GM12878 (cell line): ENCODE measurements around the gene PITPNC1. TPM values are rescaled to one million over a fixed set of nuclear protein-coding genes. Genes with fewer than 3 reads are reported as not detected.

ENCODE experiments used
- ATAC-seq: fragments of 200-7000 bp; cut with Tn5 transposase; 3 replicates; pipeline ENCODE4 v1.9.1; 2020; ENCODE audit warnings: mild to moderate bottlenecking, moderate library complexity
- BruUV-seq: library from RNA; stranded (reverse); fragments of 400-500 nt; replicated peaks from 2 replicates; lab custom pipeline; 2021; lab: Mats Ljungman, UMichigan
- CTCF ChIA-PET: fragments of 300-600 bp; sonication (Branson Sonifier 250); formaldehyde crosslinking; extraction: SDS; loops from one replicate; lab custom pipeline; 2021; ENCODE audit warnings: inconsistent platforms; lab: Yijun Ruan, JAX
- POLR2A ChIA-PET: fragments of 350-600 bp; formaldehyde crosslinking; extraction: SDS; loops from one replicate; lab custom pipeline; 2021; ENCODE audit warnings: inconsistent platforms; lab: Charles Lee
- RAD21 ChIA-PET: fragments of 300-600 bp; sonication (Branson Sonifier 250); formaldehyde crosslinking; loops from one replicate; lab custom pipeline; 2023; ENCODE audit warnings: antibody characterized with exemption; ENCODE audit not compliant: unreplicated experiment; lab: Charles Lee
- SMC1A ChIA-PET: fragments of 300-600 bp; sonication (Branson Sonifier 250); formaldehyde crosslinking; loops from one replicate; lab custom pipeline; 2023; ENCODE audit not compliant: unreplicated experiment, uncharacterized antibody; lab: Charles Lee
- DNase-seq: peaks from one replicate; pipeline ENCODE4 v3.0.0-alpha.2; 2011; ENCODE audit warnings: low read depth, low spot score
- FAIRE-seq: peaks from 3 replicates; lab custom pipeline; 2011; peaks lifted over from hg19 to GRCh38; lab: Jason Lieb, UNC
- H2AFZ ChIP-seq: 2 replicates; pipeline ENCODE4 v1.6.0; 2011; ENCODE audit warnings: low read depth, low read length, control low read depth; ENCODE audit not compliant: control insufficient read depth
- H3K27ac ChIP-seq: 2 replicates; pipeline ENCODE4 v1.5.1; 2011; ENCODE audit warnings: control low read depth; ENCODE audit not compliant: control insufficient read depth, insufficient read depth
- H3K27me3 ChIP-seq, 2 experiments: replicated peaks in 1 of 2; 2 replicates each; pipeline versions ENCODE4 v1.6.0 to v1.6.1; 2011; ENCODE audit warnings: low read length in 1 of 2; ENCODE audit not compliant: control insufficient read depth in 2 of 2, insufficient read depth in 2 of 2
- H3K36me3 ChIP-seq, 2 experiments: 2 replicates each; pipeline ENCODE4 v1.5.1; 2011; ENCODE audit warnings: low read length in 1 of 2; ENCODE audit not compliant: control insufficient read depth in 2 of 2, insufficient read depth in 2 of 2
- H3K4me1 ChIP-seq: 2 replicates; pipeline ENCODE4 v1.6.1; 2011; ENCODE audit warnings: mild to moderate bottlenecking, low read length, moderate library complexity, mixed read lengths; ENCODE audit not compliant: control insufficient read depth, insufficient read depth
- H3K4me2 ChIP-seq: 2 replicates; pipeline ENCODE4 v1.6.0; 2011; ENCODE audit warnings: control low read depth; ENCODE audit not compliant: control insufficient read depth, insufficient read depth
- H3K4me3 ChIP-seq: fragments of 200-600 bp; sonication (generic); 2 replicates; pipeline ENCODE4 v1.5.1; 2016
- H3K79me2 ChIP-seq: 2 replicates; pipeline ENCODE4 v1.6.0; 2011; ENCODE audit warnings: low read length; ENCODE audit not compliant: control insufficient read depth, insufficient read depth
- H3K9ac ChIP-seq: 2 replicates; pipeline ENCODE4 v1.8.0; 2011; ENCODE audit warnings: low read length, control low read depth, mixed read lengths; ENCODE audit not compliant: control insufficient read depth, insufficient read depth
- H3K9me3 ChIP-seq: replicated peaks from 3 replicates; pipeline ENCODE4 v1.5.1; 2011; ENCODE audit warnings: mild to moderate bottlenecking, low read length; ENCODE audit not compliant: control insufficient read depth, insufficient read depth
- H4K20me1 ChIP-seq: 2 replicates; pipeline ENCODE4 v1.6.0; 2011; ENCODE audit not compliant: control insufficient read depth, insufficient read depth
- ATF7 ChIP-seq: fragments of 450-650 bp; IDR thresholded peaks from 2 replicates; pipeline ENCODE4 v1.6.1; 2016; ENCODE audit warnings: low read depth, mild to moderate bottlenecking
- CREM ChIP-seq: IDR thresholded peaks from 2 replicates; pipeline ENCODE4 v1.6.1; 2014; ENCODE audit warnings: antibody characterized with exemption, low read depth
- IRF3 ChIP-seq: fragments of 450-650 bp; IDR thresholded peaks from 2 replicates; pipeline ENCODE4 v1.6.1; 2014; ENCODE audit warnings: mild to moderate bottlenecking
- NRF1 ChIP-seq: conservative IDR thresholded peaks from 2 replicates; pipeline ENCODE4 v1.6.1; 2011; ENCODE audit warnings: mild to moderate bottlenecking, low read depth, low read length, improper control_type of control experiment
- POLR2A ChIP-seq: IDR thresholded peaks from 2 replicates; pipeline ENCODE4 v1.6.1; 2011; ENCODE audit warnings: low read depth, mild to moderate bottlenecking, low read length
- TCF7 ChIP-seq: IDR thresholded peaks from 2 replicates; pipeline ENCODE4 v1.6.1; 2014; ENCODE audit warnings: antibody characterized with exemption, borderline replicate concordance
- ZBTB4 ChIP-seq: fragments of 450-650 bp; formaldehyde crosslinking; IDR thresholded peaks from 2 replicates; pipeline ENCODE4 v1.4.0; 2022; ENCODE audit warnings: mild to moderate bottlenecking, moderate library complexity
- WGBS: methylation state at CpG from one replicate; pipeline ENCODE4 v1.1.6; 2016; ENCODE audit warnings: low lambda C conversion rate; ENCODE audit not compliant: insufficient replicate concordance, insufficient coverage; ENCODE audit errors: missing lambda C conversion rate; 5-methylcytosine and 5-hydroxymethylcytosine counted together
- in situ Hi-C: fragments of 300-500 bp; cut with MboI; formaldehyde crosslinking; loops from 9 replicates; pipeline ENCODE4 v1.14.3; 2018; ENCODE audit warnings: mixed read lengths
- intact Hi-C: fragments of 100-400 bp; cut with micrococcal nuclease; formaldehyde crosslinking; loops from one replicate; pipeline ENCODE4 v1.14.2; 2022; ENCODE audit not compliant: unreplicated experiment
- polyA plus RNA-seq, 11 experiments: library from polyadenylated mRNA; depleted of rRNA in 4 of 11; unstranded in 6 of 11; stranded (reverse) in 5 of 11; fragments of >200 nt; fragmentation: Nextera tagmentation in 4 of 11; fragmentation: Illumina TruSeq in 1 of 11; extraction: Ambion mirVana in 4 of 11; extraction: Trizol in 1 of 11; gene quantifications; 1 replicate in 1 of 11; 2 replicates in 10 of 11; pipeline versions ENCODE4 v1.2.1 to v1.2.3, GENCODE V29; 2011 to 2016; ENCODE audit warnings: inconsistent platforms in 2 of 11, missing spikeins in 2 of 11, low read depth in 1 of 11
- total RNA-seq, 4 experiments: library from RNA; depleted of rRNA in 3 of 4; stranded (reverse); fragments of >200 nt in 3 of 4; fragmentation: Illumina TruSeq in 1 of 4; extraction: Trizol in 1 of 4; gene quantifications; 2 replicates each; pipeline versions ENCODE4 v1.2.1 to v1.2.3, GENCODE V29; 2013 to 2021
- TF ChIP-seq, protein P1 (sequence below): fragments of 450-650 bp; IDR thresholded peaks from 2 replicates; pipeline ENCODE4 v1.6.1; 2017; ENCODE audit warnings: mild to moderate bottlenecking, moderate library complexity
- TF ChIP-seq, protein P2 (sequence below): fragments of 450-650 bp; formaldehyde crosslinking; IDR thresholded peaks from 2 replicates; pipeline ENCODE4 v1.5.0; 2022; ENCODE audit warnings: mild to moderate bottlenecking, missing genetic modification characterization

The PITPNC1 gene
- total and polyA plus RNA-seq, 10 of the 15 experiments (the other 5 are each of a cell fraction or from before 2014, with no cell fraction given): 12.2 to 62.4 (median 47.3) TPM

DNA sequence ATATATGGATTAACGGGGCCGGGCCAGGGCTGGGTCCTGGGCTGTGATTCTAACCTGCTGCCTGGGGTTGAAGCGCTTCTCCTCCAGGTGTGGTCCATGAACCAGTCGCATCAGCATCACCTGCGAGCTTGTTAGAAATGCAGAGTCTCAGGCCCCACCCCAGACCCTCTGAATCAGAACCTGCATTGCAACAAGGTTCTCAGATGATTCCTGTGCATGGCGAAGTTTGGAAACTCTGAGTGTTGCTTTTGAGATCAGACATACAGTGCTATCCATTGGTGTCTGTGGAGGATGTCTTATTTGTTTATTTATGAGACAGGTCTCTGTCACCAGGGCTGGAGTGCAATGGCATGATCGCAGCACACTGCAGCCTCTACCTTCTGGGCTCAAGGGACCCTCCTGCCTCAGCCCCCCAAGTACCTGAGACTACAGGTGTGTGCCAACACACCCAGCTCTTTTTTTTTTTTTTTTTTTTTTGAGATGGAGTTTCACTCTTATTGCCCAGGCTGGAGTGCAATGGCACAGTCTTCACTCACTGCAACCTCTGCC lies 99.8 kb downstream of the PITPNC1 start (continued):
- TF ChIP-seq NRF1: no peak

DNA sequence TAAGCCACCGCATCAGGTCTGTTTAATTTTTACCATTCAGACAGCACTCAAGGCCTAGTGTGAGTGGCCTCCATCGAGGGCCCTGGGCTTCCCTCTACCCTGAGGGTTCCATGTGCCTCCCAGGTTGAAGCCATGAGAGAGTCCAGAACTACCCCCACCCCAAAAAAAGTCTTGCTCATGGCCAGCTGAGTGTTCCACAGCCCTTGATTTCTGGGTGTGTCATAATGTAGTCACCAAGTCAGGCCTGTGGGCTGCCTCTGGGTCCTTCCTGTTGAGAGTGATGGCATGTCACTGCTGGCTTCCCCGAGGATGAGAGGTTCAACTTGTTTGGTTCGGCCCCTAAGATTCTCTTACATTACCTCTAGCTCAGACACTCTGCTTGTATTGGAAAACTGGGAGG lies 100.6 kb downstream of the PITPNC1 start:
- DNase-seq (no peak), ATAC-seq (no peak; the same call in 2 of the 3 replicates), FAIRE-seq (no peak)
- WGBS: 62% methylated on average over 4 of the region's 4 CpGs
- Histone ChIP-seq H3K27me3 (no peaks in the 10 kb centered on the region), H2AFZ (no peak overlapping the region), H4K20me1 (no peaks in the 10 kb centered on the region), H3K36me3 (no peaks in the 10 kb centered on the region; a peak in 2 of 4 replicates), H3K4me3 (no peak overlapping the region), H3K4me2 (peak overlapping the region; percentile 64; the same call in 1 of the 2 replicates), H3K79me2 (peaks cover 40% of the 10 kb centered on the region), H3K27ac (peak overlapping the region; percentile 45; the same call in 1 of the 2 replicates), H3K9me3 (no peaks in the 10 kb centered on the region), H3K9ac (peak overlapping the region; percentile 45; the same call in 1 of the 2 replicates), H3K4me1 (peaks cover 21% of the 10 kb centered on the region)
- TF ChIP-seq, protein P1, sequence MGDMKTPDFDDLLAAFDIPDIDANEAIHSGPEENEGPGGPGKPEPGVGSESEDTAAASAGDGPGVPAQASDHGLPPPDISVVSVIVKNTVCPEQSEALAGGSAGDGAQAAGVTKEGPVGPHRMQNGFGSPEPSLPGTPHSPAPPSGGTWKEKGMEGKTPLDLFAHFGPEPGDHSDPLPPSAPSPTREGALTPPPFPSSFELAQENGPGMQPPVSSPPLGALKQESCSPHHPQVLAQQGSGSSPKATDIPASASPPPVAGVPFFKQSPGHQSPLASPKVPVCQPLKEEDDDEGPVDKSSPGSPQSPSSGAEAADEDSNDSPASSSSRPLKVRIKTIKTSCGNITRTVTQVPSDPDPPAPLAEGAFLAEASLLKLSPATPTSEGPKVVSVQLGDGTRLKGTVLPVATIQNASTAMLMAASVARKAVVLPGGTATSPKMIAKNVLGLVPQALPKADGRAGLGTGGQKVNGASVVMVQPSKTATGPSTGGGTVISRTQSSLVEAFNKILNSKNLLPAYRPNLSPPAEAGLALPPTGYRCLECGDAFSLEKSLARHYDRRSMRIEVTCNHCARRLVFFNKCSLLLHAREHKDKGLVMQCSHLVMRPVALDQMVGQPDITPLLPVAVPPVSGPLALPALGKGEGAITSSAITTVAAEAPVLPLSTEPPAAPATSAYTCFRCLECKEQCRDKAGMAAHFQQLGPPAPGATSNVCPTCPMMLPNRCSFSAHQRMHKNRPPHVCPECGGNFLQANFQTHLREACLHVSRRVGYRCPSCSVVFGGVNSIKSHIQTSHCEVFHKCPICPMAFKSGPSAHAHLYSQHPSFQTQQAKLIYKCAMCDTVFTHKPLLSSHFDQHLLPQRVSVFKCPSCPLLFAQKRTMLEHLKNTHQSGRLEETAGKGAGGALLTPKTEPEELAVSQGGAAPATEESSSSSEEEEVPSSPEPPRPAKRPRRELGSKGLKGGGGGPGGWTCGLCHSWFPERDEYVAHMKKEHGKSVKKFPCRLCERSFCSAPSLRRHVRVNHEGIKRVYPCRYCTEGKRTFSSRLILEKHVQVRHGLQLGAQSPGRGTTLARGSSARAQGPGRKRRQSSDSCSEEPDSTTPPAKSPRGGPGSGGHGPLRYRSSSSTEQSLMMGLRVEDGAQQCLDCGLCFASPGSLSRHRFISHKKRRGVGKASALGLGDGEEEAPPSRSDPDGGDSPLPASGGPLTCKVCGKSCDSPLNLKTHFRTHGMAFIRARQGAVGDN: no peak
- TF ChIP-seq ATF7 (no peak), CREM (0 out of 2 replicates have a peak, but pooled peaks have one; percentile 14), POLR2A (no peak), TCF7 (no peak), IRF3 (no peak), ZBTB4 (CRISPR knock-in tag) (no peak)
- TF ChIP-seq, protein P2, sequence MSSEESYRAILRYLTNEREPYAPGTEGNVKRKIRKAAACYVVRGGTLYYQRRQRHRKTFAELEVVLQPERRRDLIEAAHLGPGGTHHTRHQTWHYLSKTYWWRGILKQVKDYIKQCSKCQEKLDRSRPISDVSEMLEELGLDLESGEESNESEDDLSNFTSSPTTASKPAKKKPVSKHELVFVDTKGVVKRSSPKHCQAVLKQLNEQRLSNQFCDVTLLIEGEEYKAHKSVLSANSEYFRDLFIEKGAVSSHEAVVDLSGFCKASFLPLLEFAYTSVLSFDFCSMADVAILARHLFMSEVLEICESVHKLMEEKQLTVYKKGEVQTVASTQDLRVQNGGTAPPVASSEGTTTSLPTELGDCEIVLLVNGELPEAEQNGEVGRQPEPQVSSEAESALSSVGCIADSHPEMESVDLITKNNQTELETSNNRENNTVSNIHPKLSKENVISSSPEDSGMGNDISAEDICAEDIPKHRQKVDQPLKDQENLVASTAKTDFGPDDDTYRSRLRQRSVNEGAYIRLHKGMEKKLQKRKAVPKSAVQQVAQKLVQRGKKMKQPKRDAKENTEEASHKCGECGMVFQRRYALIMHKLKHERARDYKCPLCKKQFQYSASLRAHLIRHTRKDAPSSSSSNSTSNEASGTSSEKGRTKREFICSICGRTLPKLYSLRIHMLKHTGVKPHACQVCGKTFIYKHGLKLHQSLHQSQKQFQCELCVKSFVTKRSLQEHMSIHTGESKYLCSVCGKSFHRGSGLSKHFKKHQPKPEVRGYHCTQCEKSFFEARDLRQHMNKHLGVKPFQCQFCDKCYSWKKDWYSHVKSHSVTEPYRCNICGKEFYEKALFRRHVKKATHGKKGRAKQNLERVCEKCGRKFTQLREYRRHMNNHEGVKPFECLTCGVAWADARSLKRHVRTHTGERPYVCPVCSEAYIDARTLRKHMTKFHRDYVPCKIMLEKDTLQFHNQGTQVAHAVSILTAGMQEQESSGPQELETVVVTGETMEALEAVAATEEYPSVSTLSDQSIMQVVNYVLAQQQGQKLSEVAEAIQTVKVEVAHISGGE (CRISPR knock-in tag): no peak
- in situ Hi-C loops (no loop called here), intact Hi-C loops (no loop called here)
- ChIA-PET SMC1A (interaction anchor here (0.8 to 8.7 kb wide), 8 partner anchors 13 to 210 kb away, joined by 3 to 100 read pairs (median 7); partner anchors contain the start of gene PITPNC1), POLR2A (no interaction called here), CTCF (interaction anchor here (4.3 to 7.8 kb wide), 2 partner anchors 96 to 125 kb away, joined by 34 to 291 read pairs; partner anchors contain the start of gene PITPNC1), RAD21 (interaction anchor here (1.8 to 2.0 kb wide), 2 partner anchors 99 to 125 kb away, joined by 4 to 7 read pairs; no protein-coding TSS in a partner anchor)
- no TSS peak for BruUV-seq
